ENCODE results near the gene ECE1.
"Not testable (repeated sequence)": the region's sequence is repeated elsewhere in the genome, so short reads cannot be mapped to it uniquely, and the experiment has no call there.

The ECE1 gene

DNA sequence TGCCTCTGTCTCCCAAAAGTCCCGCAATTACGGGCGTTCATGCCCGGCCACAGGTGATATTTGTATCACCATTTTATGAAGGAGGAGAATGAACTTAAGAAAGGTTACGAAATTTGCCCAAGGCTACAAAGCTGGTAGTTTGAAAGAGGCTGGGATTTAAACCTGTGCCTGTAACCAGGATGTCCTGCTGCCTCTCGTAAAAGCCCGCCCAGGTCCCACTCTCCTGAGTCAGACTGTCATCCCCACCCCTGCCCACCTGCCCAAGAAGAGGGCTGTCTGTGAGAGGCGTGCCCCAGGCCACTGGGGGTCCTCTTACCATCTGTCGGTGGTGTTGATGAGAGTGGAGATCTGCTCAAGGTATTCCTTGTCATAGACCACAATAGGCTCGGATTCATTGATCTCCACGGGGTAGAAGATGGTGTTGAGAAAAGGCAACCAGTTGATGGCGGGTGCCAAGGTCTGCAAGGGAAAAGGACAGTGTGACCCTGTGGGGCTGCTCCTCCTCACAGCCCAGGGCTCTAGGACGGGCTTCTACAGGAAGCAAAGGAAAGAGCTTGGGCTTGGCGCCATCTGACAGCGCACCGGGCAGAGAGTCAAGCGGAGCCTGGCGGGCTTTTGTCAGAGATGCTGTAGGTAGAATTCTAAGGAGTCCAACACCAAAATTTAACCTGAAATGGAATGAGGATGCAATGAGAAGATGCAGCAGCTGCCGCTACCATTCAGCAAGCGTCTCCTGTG lies 43.2 kb downstream of the ECE1 start:
- DNase-seq: no peak

GRCh38 chr1:21245688-21246229 lies 44.5 kb downstream of the ECE1 start:
- DNase-seq: no peak

- DNase-seq: no peak
Measured at GRCh38 chr1:21244986-21245687, 45.1 kb downstream of the ECE1 start.

DNA sequence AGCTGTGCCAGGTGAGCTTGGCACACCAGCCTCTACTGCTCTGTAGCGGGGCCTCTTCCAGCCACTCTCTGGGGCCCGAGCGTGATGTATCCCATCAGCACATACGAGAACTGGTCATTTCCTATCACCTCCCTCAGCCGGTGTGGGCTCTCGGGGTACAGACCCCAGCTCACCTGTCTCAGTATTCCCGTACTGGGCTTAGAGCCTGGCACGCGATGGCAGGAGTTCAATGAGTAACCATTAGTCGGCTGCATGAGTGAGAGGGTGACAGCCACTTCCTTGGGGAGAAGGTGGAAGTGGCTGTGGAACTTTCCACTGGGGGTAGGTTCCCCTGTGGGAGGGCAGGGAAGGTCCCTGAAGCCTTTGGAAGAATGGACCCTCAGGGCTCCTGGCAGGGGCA lies 46.1 kb downstream of the ECE1 start:
- no peak for DNase-seq

DNA sequence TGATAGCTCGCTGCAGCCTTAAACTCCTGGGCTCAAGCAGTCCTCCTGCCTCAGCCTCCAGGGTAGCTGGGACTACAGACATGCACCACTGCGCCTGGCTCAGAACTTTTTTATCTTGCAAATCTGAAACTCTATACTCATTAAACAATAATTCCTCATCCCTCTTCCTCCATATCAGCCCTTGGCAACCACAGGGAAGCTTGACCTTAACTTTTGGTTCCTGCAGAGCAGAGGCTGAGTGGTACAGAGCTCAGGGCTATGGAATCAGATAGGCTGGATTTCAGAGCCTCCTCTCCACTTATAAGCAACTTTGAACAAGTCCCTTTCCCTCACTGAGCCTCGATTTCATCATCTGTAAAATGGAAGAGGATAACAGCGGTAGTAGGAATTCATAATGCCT lies 47.4 kb downstream of the ECE1 start:
- no peak for DNase-seq

- no peak for DNase-seq
Measured at GRCh38 chr1:21241771-21242581, 48.3 kb downstream of the ECE1 start.

GRCh38 chr1:21240706-21241105 lies 49.6 kb downstream of the ECE1 start:
- no peak for DNase-seq

GRCh38 chr1:21239221-21239620 lies 51.0 kb downstream of the ECE1 start:
- DNase-seq: no peak

DNA sequence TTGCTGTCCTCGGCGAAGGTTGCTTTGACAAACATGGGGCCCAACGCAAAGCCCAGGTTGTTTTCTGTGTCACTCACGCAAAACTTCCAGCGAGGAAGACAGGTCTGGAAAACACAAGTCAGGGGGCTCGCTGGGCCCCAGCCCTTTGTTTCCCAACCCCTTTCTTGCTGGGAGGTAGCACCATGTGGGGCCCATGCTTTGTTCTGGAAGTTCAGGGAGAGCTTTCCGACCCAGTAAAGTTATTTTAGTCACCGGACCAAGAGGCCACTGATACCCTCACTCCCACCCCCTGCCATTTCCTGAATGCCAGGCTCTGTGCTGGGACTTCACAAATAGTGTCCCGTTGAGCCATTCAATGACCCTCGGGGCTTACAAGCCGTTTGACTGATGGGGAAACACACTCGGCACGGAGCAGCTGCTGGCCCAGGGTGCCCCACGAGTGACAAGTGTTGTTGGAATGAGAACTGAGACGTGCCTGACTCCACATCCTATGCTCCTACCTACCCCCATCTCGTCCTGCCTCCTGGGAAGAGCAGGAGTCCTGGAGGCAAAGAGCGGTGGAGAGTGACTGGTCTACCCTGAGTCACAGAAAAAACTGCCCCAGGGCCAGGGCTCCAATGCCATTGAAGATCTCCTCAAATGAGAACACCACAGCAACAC lies 52.0 kb downstream of the ECE1 start:
- no peak for DNase-seq

GRCh38 chr1:21237446-21238088 lies 52.7 kb downstream of the ECE1 start:
- DNase-seq: no peak

- DNase-seq: no peak
Measured at GRCh38 chr1:21236178-21236577, 54.1 kb downstream of the ECE1 start.

DNA sequence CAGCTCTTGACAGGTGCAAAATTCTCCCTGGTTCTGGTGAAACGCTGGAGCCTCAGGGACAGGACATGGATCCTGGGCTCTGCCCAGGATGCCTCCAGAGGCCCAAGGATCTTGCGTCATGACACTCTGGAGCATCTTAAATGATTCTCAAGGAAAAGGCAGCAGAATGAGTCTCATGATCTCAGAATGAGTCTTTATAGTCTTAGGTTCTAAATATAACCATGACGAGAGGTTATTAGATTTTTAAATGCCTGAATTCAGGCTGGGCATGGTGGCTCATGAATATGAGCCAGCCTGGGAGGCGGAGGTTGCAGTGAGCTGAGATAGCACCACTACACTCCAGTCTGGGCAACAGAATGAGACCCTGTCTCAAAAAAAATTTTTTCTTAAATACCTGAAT lies 55.5 kb downstream of the ECE1 start:
- no peak for DNase-seq

DNA sequence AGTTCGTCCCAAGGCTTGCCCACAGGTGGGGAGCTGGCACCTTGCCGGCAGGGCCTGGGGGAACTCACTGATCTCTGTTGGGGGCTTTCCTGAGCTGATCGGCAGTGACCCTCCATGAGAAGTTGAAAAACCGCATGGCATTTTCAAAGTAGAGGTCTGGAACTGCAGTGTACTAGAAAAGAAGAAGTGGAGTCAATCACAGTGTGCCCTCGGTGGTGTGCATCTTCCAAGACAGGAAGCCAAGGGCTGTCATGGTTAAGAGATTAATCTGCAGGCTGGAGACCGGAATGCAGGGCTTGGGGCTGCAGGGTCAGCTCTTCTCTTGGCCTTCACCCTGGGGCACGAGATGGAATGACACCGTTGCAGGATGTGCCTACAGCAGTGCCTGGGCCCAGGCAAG lies 56.8 kb downstream of the ECE1 start:
- no peak for DNase-seq

DNA sequence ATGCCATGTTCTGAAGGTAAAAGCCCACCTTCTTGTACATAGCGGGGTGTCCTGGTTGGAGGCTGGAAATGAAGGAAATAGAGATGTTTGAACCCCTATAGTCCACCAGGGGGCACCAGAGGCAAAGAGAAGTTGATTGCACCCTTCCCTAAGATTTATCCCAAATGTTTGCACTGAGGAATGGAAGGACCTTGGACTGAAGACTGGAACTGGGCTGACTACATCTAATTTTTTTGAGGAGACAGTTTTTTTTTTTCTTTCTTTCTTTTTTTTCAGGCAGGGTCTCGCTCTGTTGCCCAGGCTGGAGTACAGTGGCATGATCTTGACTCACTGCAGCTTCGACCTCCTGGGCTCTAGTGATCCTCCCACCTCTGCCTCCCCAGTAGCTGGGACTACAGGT lies 58.2 kb downstream of the ECE1 start:
- no peak for DNase-seq

DNA sequence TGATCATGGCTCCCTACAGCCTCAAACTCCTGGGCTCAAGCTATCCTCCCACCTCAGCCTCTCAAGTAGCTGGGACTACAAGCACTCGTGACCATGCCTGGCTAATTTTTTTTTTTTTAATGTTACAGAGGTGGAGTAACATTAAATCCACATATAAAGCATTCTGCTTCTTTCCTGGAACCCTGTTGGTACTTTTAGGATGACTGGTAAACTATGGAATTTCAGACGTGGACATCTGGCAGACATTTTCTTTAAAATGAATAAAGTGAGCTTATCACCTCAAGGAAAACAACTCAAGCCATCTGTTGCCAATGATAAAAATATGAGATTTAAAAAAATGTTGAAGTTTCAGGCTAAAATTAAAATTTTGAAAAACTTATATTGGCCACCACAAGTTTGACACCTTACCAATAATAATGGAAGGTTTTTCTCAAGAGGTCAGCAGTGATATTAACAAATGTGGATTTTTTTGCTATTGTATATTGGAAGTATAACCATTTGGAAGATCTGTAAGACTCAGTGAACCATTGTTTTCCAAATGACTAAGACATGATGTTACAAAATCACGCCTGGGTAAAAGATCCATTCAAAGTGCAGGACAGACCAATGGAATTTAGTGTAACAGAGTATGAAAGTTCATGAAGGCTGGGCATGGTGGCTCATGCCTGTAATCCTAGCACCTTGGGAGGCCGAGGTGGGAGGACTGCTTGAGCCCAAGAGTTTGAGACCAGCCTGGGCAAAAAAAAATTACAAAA lies 60.8 kb downstream of the ECE1 start:
- no peak for DNase-seq

DNA sequence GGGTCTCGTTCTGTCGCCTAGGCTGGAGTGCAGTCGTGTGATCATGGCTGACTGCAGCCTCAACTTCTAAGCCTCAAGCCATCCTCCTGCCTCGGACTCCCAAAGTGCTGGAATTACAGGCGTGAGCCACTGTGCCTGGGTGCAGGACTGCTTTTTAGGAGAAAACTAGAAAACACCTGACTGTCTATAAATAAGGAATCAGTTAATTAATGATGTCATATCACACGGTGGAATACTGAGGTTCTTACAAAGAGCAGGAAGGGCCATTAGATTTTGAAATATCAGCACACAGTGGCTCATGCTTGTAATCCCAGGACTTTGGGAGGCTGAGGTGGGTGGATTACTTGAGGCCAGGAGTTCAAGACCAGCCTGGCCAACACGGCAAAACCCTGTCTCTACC lies 62.0 kb downstream of the ECE1 start:
- DNase-seq: not testable (repeated sequence)

DNA sequence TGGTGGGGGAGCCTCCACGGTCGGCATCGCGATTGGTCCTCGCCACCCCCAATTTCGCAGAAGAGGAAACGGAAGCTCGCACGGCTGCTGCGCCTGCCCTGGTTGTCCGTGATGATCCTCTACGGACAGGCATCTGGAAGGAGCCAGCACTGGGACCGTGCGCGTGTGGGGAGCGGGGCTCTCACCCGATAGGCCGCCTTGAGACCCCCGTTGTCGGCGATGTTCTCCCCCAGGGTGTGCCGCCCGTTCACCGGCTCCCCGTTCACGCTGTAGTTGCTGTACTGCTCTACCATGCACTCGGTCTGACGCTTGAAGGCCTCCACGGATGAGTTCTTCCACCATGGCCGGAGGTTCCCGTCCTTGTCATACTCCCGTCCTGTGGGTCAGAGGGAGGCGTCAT lies 65.2 kb downstream of the ECE1 start:
- no peak for DNase-seq

GRCh38 chr1:21220815-21221214 lies 69.4 kb downstream of the ECE1 start:
- no peak for DNase-seq

- DNase-seq: no peak
Measured at GRCh38 chr1:21219674-21220073, 70.6 kb downstream of the ECE1 start.

- DNase-seq: no peak
Measured at GRCh38 chr1:21217812-21218596, 72.3 kb downstream of the ECE1 start.
